ENCODE measurements around the gene RASSF5.

GRCh38 chr1:206578068-206578977 lies 71.0 kb downstream of the RASSF5 start:
- TF ChIP-seq USF2 (CRISPR knock-in tag; IDR thresholded peaks at IDR 0.05) (no peak), CTCF (IDR thresholded peaks at IDR 0.05) (no peak), MXD4 (CRISPR knock-in tag; IDR thresholded peaks at IDR 0.05; ENCODE audit: borderline replicate concordance) (no peak), E2F1 (CRISPR knock-in tag; IDR thresholded peaks at IDR 0.05) (no peak), SP1 (CRISPR knock-in tag; conservative IDR thresholded peaks at IDR 0.05) (no peak), ZMAT4 (CRISPR knock-in tag; IDR thresholded peaks at IDR 0.05) (no peak), KAT7 (CRISPR knock-in tag; IDR thresholded peaks at IDR 0.05; ENCODE audit: borderline replicate concordance) (no peak), ZSCAN18 (CRISPR knock-in tag; IDR thresholded peaks at IDR 0.05) (no peak), MAX (CRISPR knock-in tag; IDR thresholded peaks at IDR 0.05) (no peak), ZBTB21 (CRISPR knock-in tag; IDR thresholded peaks at IDR 0.05; ENCODE audit: borderline replicate concordance) (no peak), PRDM15 (CRISPR knock-in tag; IDR thresholded peaks at IDR 0.05) (no peak), RELA (CRISPR knock-in tag; IDR thresholded peaks at IDR 0.05; ENCODE audit: borderline replicate concordance) (no peak), CREM (CRISPR knock-in tag; IDR thresholded peaks at IDR 0.05) (no peak), ZNF232 (CRISPR knock-in tag; IDR thresholded peaks at IDR 0.05) (no peak)

All from WTC11 (cell line).